Endothelial cell of umbilical vein (primary cell): ENCODE measurements around the gene EDNRB. TPM values are rescaled to one million over a fixed set of nuclear protein-coding genes. Genes with fewer than 3 reads are reported as not detected.

Source experiments
- BruUV-seq: library from RNA; stranded (reverse); fragments of 400-500 nt; replicated peaks from 2 replicates; lab custom pipeline; 2021; lab: Mats Ljungman, UMichigan
- CTCF ChIA-PET: fragments of 300-600, 350-600 bp; sonication (Branson Sonifier 250); formaldehyde crosslinking; loops from one replicate; lab custom pipeline; 2021; ENCODE audit warnings: antibody characterized with exemption, inconsistent platforms; lab: Charles Lee
- POLR2A ChIA-PET: fragments of 300-600, 350-600 bp; sonication (Branson Sonifier 250); formaldehyde crosslinking; loops from one replicate; lab custom pipeline; 2021; ENCODE audit warnings: antibody characterized with exemption, inconsistent platforms; lab: Charles Lee
- DNase-seq: peaks from one replicate; pipeline ENCODE4 v3.0.0-alpha.2; 2011; ENCODE audit warnings: low read depth, low spot score
- FAIRE-seq: peaks from 2 replicates; lab custom pipeline; 2011; peaks lifted over from hg19 to GRCh38; lab: Jason Lieb, UNC
- H2AFZ ChIP-seq: 2 replicates; pipeline ENCODE4 v1.6.0; 2012; ENCODE audit warnings: low read depth, low read length, control low read depth, inconsistent platforms
- H3K27ac ChIP-seq: 2 replicates; pipeline ENCODE4 v1.5.1; 2011; ENCODE audit warnings: low read depth, mild to moderate bottlenecking, control low read depth, low read length, moderate library complexity; ENCODE audit not compliant: insufficient read depth
- H3K27me3 ChIP-seq, 2 experiments: 2 replicates each; pipeline versions ENCODE4 v1.6.0 to v1.6.1; 2011; ENCODE audit warnings: low read length in 2 of 2, mixed read lengths in 1 of 2; ENCODE audit not compliant: control insufficient read depth in 2 of 2, insufficient read depth in 2 of 2
- H3K36me3 ChIP-seq, 2 experiments: 2 replicates in 1 of 2; 3 replicates in 1 of 2; pipeline ENCODE4 v1.5.1; 2011; ENCODE audit warnings: low read length in 2 of 2, mild to moderate bottlenecking in 1 of 2, moderate library complexity in 1 of 2; ENCODE audit not compliant: control insufficient read depth in 2 of 2, insufficient read depth in 2 of 2; ENCODE audit errors: extremely low read depth in 1 of 2
- H3K4me1 ChIP-seq: 3 replicates; pipeline ENCODE4 v1.5.1; 2011; ENCODE audit warnings: mild to moderate bottlenecking, low read length; ENCODE audit not compliant: control insufficient read depth, insufficient read depth; ENCODE audit errors: extremely low read depth
- H3K4me2 ChIP-seq: 2 replicates; pipeline ENCODE4 v1.6.1; 2011; ENCODE audit warnings: low read length, control low read depth, mixed read lengths; ENCODE audit not compliant: insufficient read depth
- H3K4me3 ChIP-seq, 3 experiments: fragments of 200-600 bp in 1 of 3; sonication (generic), shearing (Covaris generic) in 1 of 3; replicated peaks in 1 of 3; 2 replicates each; pipeline ENCODE4 v1.5.1; 2011 to 2016; ENCODE audit warnings: control low read depth in 3 of 3, low read length in 3 of 3, mild to moderate bottlenecking in 2 of 3, inconsistent platforms in 1 of 3, low read depth in 1 of 3, moderate library complexity in 1 of 3; ENCODE audit not compliant: insufficient read depth in 1 of 3
- H3K79me2 ChIP-seq: 2 replicates; pipeline ENCODE4 v1.6.0; 2012; ENCODE audit warnings: low read length, inconsistent platforms; ENCODE audit not compliant: control insufficient read depth, insufficient read depth
- H3K9ac ChIP-seq: replicated peaks from 2 replicates; pipeline ENCODE3; 2011; ENCODE audit warnings: low read length, control low read depth; ENCODE audit not compliant: insufficient read depth; ENCODE audit errors: extremely low read depth
- H3K9me1 ChIP-seq: replicated peaks from 3 replicates; pipeline ENCODE4 v1.6.0; 2011; ENCODE audit warnings: mild to moderate bottlenecking, low read length; ENCODE audit not compliant: control insufficient read depth, insufficient read depth; ENCODE audit errors: extremely low read depth
- H3K9me3 ChIP-seq: replicated peaks from 2 replicates; pipeline ENCODE4 v1.5.1; 2012; ENCODE audit warnings: low read length, inconsistent platforms; ENCODE audit not compliant: control insufficient read depth, insufficient read depth
- H4K20me1 ChIP-seq: replicated peaks from 2 replicates; pipeline ENCODE3; 2011; ENCODE audit warnings: mild to moderate bottlenecking, low read length; ENCODE audit not compliant: control insufficient read depth, insufficient read depth; ENCODE audit errors: extremely low read depth
- EZH2 ChIP-seq: IDR thresholded peaks from 2 replicates; pipeline ENCODE4 v1.6.1; 2012; ENCODE audit warnings: borderline replicate concordance, low read depth, mild to moderate bottlenecking, moderate library complexity, low read length, inconsistent platforms; ENCODE audit not compliant: severe bottlenecking
- FOS ChIP-seq: IDR thresholded peaks from 2 replicates; pipeline ENCODE4 v1.6.1; 2011; ENCODE audit warnings: mild to moderate bottlenecking, low read length, moderate library complexity, borderline replicate concordance; ENCODE audit not compliant: insufficient read depth
- GATA2 ChIP-seq: IDR thresholded peaks from 2 replicates; pipeline ENCODE4 v1.7.0; 2011; ENCODE audit warnings: low read depth, mild to moderate bottlenecking, moderate library complexity, mixed read lengths, low read length; ENCODE audit not compliant: insufficient read length, insufficient read depth
- JUN ChIP-seq: IDR thresholded peaks from 2 replicates; pipeline ENCODE4 v1.6.1; 2011; ENCODE audit warnings: borderline replicate concordance, low read depth; ENCODE audit not compliant: insufficient read length, insufficient read depth
- MYC ChIP-seq: IDR thresholded peaks from one replicate; pipeline ENCODE4 v1.6.1; 2011; ENCODE audit warnings: mild to moderate bottlenecking, low read depth, low read length
- POLR2A ChIP-seq: IDR thresholded peaks from 2 replicates; pipeline ENCODE4 v1.6.1; 2012; ENCODE audit warnings: low read depth, mild to moderate bottlenecking, control low read depth, low read length
- POLR2AphosphoS5 ChIP-seq: IDR thresholded peaks from 2 replicates; pipeline ENCODE4 v1.6.1; 2012; ENCODE audit warnings: low read depth, mild to moderate bottlenecking, control low read depth, low read length, moderate library complexity; ENCODE audit not compliant: insufficient read depth
- dilution Hi-C: fragments of 300-500 bp; cut with MboI; formaldehyde crosslinking; loops from one replicate; pipeline ENCODE4 v1.15.0; 2019; ENCODE audit warnings: low sequenced_read_pairs; ENCODE audit not compliant: extremely low pct_ligation_motif_present
- intact Hi-C: fragments of 100-400 bp; cut with micrococcal nuclease; formaldehyde crosslinking; loops from one replicate; pipeline ENCODE4 v1.10.0; 2022
- polyA plus RNA-seq, 4 experiments: library from polyadenylated mRNA; depleted of rRNA in 3 of 4; stranded (reverse) in 3 of 4; unstranded in 1 of 4; fragments of >200 nt; gene quantifications; 2 replicates each; pipeline versions ENCODE4 v1.2.1 to v1.2.3, GENCODE V29; 2011 to 2012; ENCODE audit warnings: missing spikeins in 1 of 4
- total RNA-seq: library from RNA; stranded (reverse); gene quantifications from 2 replicates; pipeline ENCODE4 v1.2.3, GENCODE V29; 2021
- TF ChIP-seq, protein P1 (sequence below), 2 donors: IDR thresholded peaks; 1 replicate in 1 of 2; 2 replicates in 1 of 2; pipeline ENCODE4 v1.5.1; 2011; ENCODE audit warnings: low read length in 2 of 2, mild to moderate bottlenecking in 2 of 2, moderate library complexity in 2 of 2, control low read depth in 1 of 2, inconsistent platforms in 1 of 2, low read depth in 1 of 2; ENCODE audit not compliant: insufficient read depth in 1 of 2; ENCODE audit errors: extremely low read depth in 1 of 2
- TF ChIP-seq, protein P2 (sequence below): IDR thresholded peaks from 2 replicates; pipeline ENCODE4 v1.6.1; 2011; ENCODE audit not compliant: insufficient read depth, insufficient read length

Gene EDNRB
- total and polyA plus RNA-seq, 2 donors (not counting 3 experiments of a cell fraction or from before 2014, with no cell fraction given), result 1.3 to 2.3 TPM

DNA sequence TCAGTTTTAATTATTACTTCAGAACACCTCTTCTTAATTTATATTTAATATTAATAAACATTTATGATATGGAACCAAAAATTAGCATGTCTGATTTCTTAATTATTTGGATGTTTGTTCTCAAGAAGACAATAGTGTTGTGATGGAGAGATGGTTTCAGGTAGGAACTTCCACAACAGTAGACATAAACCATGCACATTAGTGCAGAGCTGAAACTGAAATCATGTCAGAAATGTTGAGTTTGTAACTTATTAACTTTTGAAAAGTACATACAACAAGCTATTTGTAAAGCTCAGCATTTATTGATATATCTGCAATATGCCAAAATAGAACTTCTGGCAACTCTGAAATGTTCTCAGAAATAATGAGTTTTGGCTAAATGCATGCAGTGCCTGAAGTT is 11.8 kb upstream of the EDNRB start:
- Histone ChIP-seq H3K9ac (no peak overlapping the region), H2AFZ (no peak overlapping the region), H3K79me2 (no peaks in the 10 kb centered on the region), H3K36me3 (no peaks in the 10 kb centered on the region), H3K4me3 (no peak overlapping the region), H3K27me3 (no peaks in the 10 kb centered on the region), H3K4me1 (peaks cover 12% of the 10 kb centered on the region), H4K20me1 (no peaks in the 10 kb centered on the region), H3K9me1 (no peaks in the 10 kb centered on the region), H3K27ac (no peak overlapping the region), H3K9me3 (no peaks in the 10 kb centered on the region), H3K4me2 (no peak overlapping the region)
- intact Hi-C loops (no loop called here), dilution Hi-C loops (no loop called here)
- DNase-seq (no peak), FAIRE-seq (no peak)
- TF ChIP-seq JUN (no peak), MYC (no peak), EZH2 (no peak), POLR2A (no peak), POLR2AphosphoS5 (no peak), GATA2 (no peak), FOS (no peak)
- TF ChIP-seq, protein P1, sequence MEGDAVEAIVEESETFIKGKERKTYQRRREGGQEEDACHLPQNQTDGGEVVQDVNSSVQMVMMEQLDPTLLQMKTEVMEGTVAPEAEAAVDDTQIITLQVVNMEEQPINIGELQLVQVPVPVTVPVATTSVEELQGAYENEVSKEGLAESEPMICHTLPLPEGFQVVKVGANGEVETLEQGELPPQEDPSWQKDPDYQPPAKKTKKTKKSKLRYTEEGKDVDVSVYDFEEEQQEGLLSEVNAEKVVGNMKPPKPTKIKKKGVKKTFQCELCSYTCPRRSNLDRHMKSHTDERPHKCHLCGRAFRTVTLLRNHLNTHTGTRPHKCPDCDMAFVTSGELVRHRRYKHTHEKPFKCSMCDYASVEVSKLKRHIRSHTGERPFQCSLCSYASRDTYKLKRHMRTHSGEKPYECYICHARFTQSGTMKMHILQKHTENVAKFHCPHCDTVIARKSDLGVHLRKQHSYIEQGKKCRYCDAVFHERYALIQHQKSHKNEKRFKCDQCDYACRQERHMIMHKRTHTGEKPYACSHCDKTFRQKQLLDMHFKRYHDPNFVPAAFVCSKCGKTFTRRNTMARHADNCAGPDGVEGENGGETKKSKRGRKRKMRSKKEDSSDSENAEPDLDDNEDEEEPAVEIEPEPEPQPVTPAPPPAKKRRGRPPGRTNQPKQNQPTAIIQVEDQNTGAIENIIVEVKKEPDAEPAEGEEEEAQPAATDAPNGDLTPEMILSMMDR (IDR thresholded peaks at IDR 0.05; ENCODE audit: extremely low read depth in 1 of 2, insufficient read depth in 1 of 2, low read depth in 1 of 2, low read length in 2 of 2), result no peak
- TF ChIP-seq, protein P2, sequence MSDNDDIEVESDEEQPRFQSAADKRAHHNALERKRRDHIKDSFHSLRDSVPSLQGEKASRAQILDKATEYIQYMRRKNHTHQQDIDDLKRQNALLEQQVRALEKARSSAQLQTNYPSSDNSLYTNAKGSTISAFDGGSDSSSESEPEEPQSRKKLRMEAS, result no peak
- ChIA-PET CTCF (interaction anchor here (1.8 to 2.7 kb wide), 2 partner anchors 34 to 191 kb away, joined by 5 to 13 read pairs; no protein-coding TSS in a partner anchor), POLR2A (no interaction called here)
- no TSS peak for BruUV-seq
